ENCODE results near the gene CFAP43. TPM values are rescaled to one million over a fixed set of nuclear protein-coding genes. Genes with fewer than 3 reads are reported as not detected.

Gene CFAP43
- total RNA-seq, 1 donor from 2014 or later: not detected

GRCh38 chr10:104139221-104139620, 92.9 kb downstream of the CFAP43 start:
- TF ChIP-seq CTCF (IDR thresholded peaks at IDR 0.05): no peak
- H3K27me3 Mint-ChIP-seq: peaks cover 12% of the 10 kb centered on the region
- CTCF ChIA-PET: interaction anchor here (0.6 to 0.8 kb wide), 2 partner anchors 12 to 15 kb away, joined by 3 to 4 read pairs; no protein-coding TSS in a partner anchor
- peaks cover 7% of the 10 kb centered on the region for H3K4me1 Mint-ChIP-seq
- ATAC-seq (ENCODE audit: low read depth): no peak
- intact Hi-C loops (cut with micrococcal nuclease): loop anchor here (1.0 kb wide), 1 partner anchor 250 kb away; no protein-coding TSS in a partner anchor
- no peaks in the 10 kb centered on the region for H3K36me3 Mint-ChIP-seq (ENCODE audit: low read depth)
- no peak overlapping the region for H3K4me3 Mint-ChIP-seq
- no peaks in the 10 kb centered on the region for H3K9me3 Mint-ChIP-seq
- no peak overlapping the region for H3K27ac Mint-ChIP-seq
- POLR2A ChIA-PET: interaction anchor here (1.5 kb wide), 1 partner anchor 18 kb away, joined by 3 read pairs; the partner anchor contains the start of gene SFR1
- no peak for DNase-seq

GRCh38 chr10:104138131-104138530, 94.0 kb downstream of the CFAP43 start:
- TF ChIP-seq CTCF (IDR thresholded peaks at IDR 0.05): no peak
- Mint-ChIP-seq H3K9me3 (no peaks in the 10 kb centered on the region), H3K4me1 (no peaks in the 10 kb centered on the region), H3K27me3 (peaks cover 9% of the 10 kb centered on the region), H3K27ac (no peak overlapping the region), H3K36me3 (ENCODE audit: low read depth) (no peaks in the 10 kb centered on the region), H3K4me3 (no peak overlapping the region)
- DNase-seq (no peak), ATAC-seq (ENCODE audit: low read depth) (no peak)
- intact Hi-C loops (cut with micrococcal nuclease): no loop called here
- ChIA-PET CTCF (no interaction called here), POLR2A (no interaction called here)

- Mint-ChIP-seq H3K9me3 (no peaks in the 10 kb centered on the region), H3K4me3 (no peak overlapping the region), H3K27ac (no peak overlapping the region), H3K27me3 (peaks cover 7% of the 10 kb centered on the region), H3K36me3 (ENCODE audit: low read depth) (peaks cover 16% of the 10 kb centered on the region), H3K4me1 (peaks cover 1% of the 10 kb centered on the region)
- intact Hi-C loops (cut with micrococcal nuclease): no loop called here
- ATAC-seq (ENCODE audit: low read depth) (no peak), DNase-seq (no peak)
- POLR2A ChIA-PET: interaction anchor here (1.2 kb wide), 1 partner anchor 8 kb away, joined by 5 read pairs; the partner anchor contains the start of gene SFR1
- TF ChIP-seq CTCF (IDR thresholded peaks at IDR 0.05): no peak
- CTCF ChIA-PET: interaction anchor here (1.3 kb wide), 1 partner anchor 10 kb away, joined by 4 read pairs; no protein-coding TSS in a partner anchor
Observed at GRCh38 chr10:104130041-104130440, 102.1 kb downstream of the CFAP43 start.

- intact Hi-C loops (cut with micrococcal nuclease): no loop called here
- ATAC-seq (ENCODE audit: low read depth): no peak
- no peak overlapping the region for H3K27ac Mint-ChIP-seq
Observed at GRCh38 chr10:104128214-104128613, 104.0 kb downstream of the CFAP43 start.

GRCh38 chr10:104127411-104127810, 104.8 kb downstream of the CFAP43 start:
- no peaks in the 10 kb centered on the region for H3K27me3 Mint-ChIP-seq
- CTCF ChIA-PET: interaction anchor here (0.7 to 1.4 kb wide), 5 partner anchors 12 to 320 kb away, joined by 3 to 4 read pairs (median 3); no protein-coding TSS in a partner anchor
- intact Hi-C loops (cut with micrococcal nuclease): no loop called here
- no peak overlapping the region for H3K4me3 Mint-ChIP-seq
- H3K27ac Mint-ChIP-seq: no peak overlapping the region
- peaks cover 10% of the 10 kb centered on the region for H3K4me1 Mint-ChIP-seq
- no peak for DNase-seq
- H3K36me3 Mint-ChIP-seq (ENCODE audit: low read depth): peaks cover 19% of the 10 kb centered on the region
- no peak for TF ChIP-seq CTCF (IDR thresholded peaks at IDR 0.05)
- H3K9me3 Mint-ChIP-seq: no peaks in the 10 kb centered on the region
- ATAC-seq (ENCODE audit: low read depth): no peak
- POLR2A ChIA-PET: interaction anchor here (0.6 kb wide), 1 partner anchor 211 kb away, joined by 3 read pairs; no protein-coding TSS in a partner anchor

More at GRCh38 chr10:104128214-104128613, 104.0 kb downstream of the CFAP43 start:
- ChIA-PET CTCF (interaction anchor here (0.9 kb wide), 1 partner anchor 11 kb away, joined by 3 read pairs; no protein-coding TSS in a partner anchor), POLR2A (no interaction called here)
- Mint-ChIP-seq H3K4me1 (peaks cover 5% of the 10 kb centered on the region), H3K36me3 (ENCODE audit: low read depth) (peaks cover 19% of the 10 kb centered on the region), H3K4me3 (no peak overlapping the region), H3K9me3 (no peaks in the 10 kb centered on the region), H3K27me3 (peaks cover 7% of the 10 kb centered on the region)
- no peak for TF ChIP-seq CTCF (IDR thresholded peaks at IDR 0.05)
- DNase-seq: no peak
